HepG2 (cell line): ENCODE data around the gene METTL4. TPM values are rescaled to one million over a fixed set of nuclear protein-coding genes. Genes with fewer than 3 reads are reported as not detected.

ENCODE experiments used
- CBX1 ChIP-seq: IDR thresholded peaks from one replicate; pipeline ENCODE4 v1.6.1; 2016; ENCODE audit warnings: antibody characterized with exemption, low read depth
- CBX5 ChIP-seq: sonication (generic); formaldehyde crosslinking; IDR thresholded peaks from 2 replicates; pipeline ENCODE4 v1.4.0; 2020; ENCODE audit warnings: missing genetic modification reagents, borderline replicate concordance
- GABPA ChIP-seq, 2 experiments: IDR thresholded peaks; 2 replicates each; pipeline ENCODE4 v1.6.1; 2011 to 2016; ENCODE audit warnings: low read depth in 2 of 2, low read length in 1 of 2, missing biosample characterization in 1 of 2, missing genetic modification characterization in 1 of 2
- HDAC1 ChIP-seq: sonication (generic); formaldehyde crosslinking; IDR thresholded peaks from 2 replicates; pipeline ENCODE4 v1.5.1; 2020; ENCODE audit warnings: mild to moderate bottlenecking, missing genetic modification reagents
- HMG20B ChIP-seq: conservative IDR thresholded peaks from 2 replicates; pipeline ENCODE4 v1.6.1; 2016; ENCODE audit warnings: missing genetic modification reagents, missing compliant biosample characterization
- NAIF1 ChIP-seq: sonication (generic); formaldehyde crosslinking; IDR thresholded peaks from 2 replicates; pipeline ENCODE4 v1.5.0; 2020; ENCODE audit warnings: mild to moderate bottlenecking, missing genetic modification reagents, borderline replicate concordance
- NFKB2 ChIP-seq: sonication (generic); formaldehyde crosslinking; IDR thresholded peaks from 2 replicates; pipeline ENCODE4 v1.4.0; 2020; ENCODE audit warnings: missing genetic modification reagents, borderline replicate concordance
- NRL ChIP-seq: sonication (generic); formaldehyde crosslinking; IDR thresholded peaks from 2 replicates; pipeline ENCODE4 v1.5.0; 2020; ENCODE audit warnings: missing genetic modification reagents, mild to moderate bottlenecking, moderate library complexity, borderline replicate concordance
- POLR2AphosphoS5 ChIP-seq: IDR thresholded peaks from 2 replicates; pipeline ENCODE4 v1.6.1; 2012; ENCODE audit warnings: low read depth, low read length
- RBFOX2 ChIP-seq: fragments of 200-400 bp; formaldehyde crosslinking; IDR thresholded peaks from 2 replicates; pipeline ENCODE4 v1.6.1; 2017; ENCODE audit warnings: low read depth, mild to moderate bottlenecking, low read length
- RELA ChIP-seq: sonication (generic); formaldehyde crosslinking; IDR thresholded peaks from 2 replicates; pipeline ENCODE4 v1.4.0; 2020; ENCODE audit warnings: missing genetic modification reagents
- SMAD1 ChIP-seq: sonication (generic); formaldehyde crosslinking; IDR thresholded peaks from 2 replicates; pipeline ENCODE4 v1.4.0; 2020; ENCODE audit warnings: missing genetic modification reagents, low read depth, mild to moderate bottlenecking, borderline replicate concordance
- SP5 ChIP-seq: IDR thresholded peaks from 2 replicates; pipeline ENCODE4 v1.6.1; 2016; ENCODE audit warnings: low read depth, borderline replicate concordance
- THAP7 ChIP-seq: sonication (generic); formaldehyde crosslinking; IDR thresholded peaks from 2 replicates; pipeline ENCODE4 v1.8.1; 2023; ENCODE audit warnings: mild to moderate bottlenecking, missing genetic modification reagents
- TP53 ChIP-seq: sonication (generic); formaldehyde crosslinking; conservative IDR thresholded peaks from 2 replicates; pipeline ENCODE4 v1.4.0; 2020; ENCODE audit warnings: missing genetic modification reagents
- WIZ ChIP-seq: sonication (generic); formaldehyde crosslinking; IDR thresholded peaks from 2 replicates; pipeline ENCODE4 v1.5.1; 2020; ENCODE audit warnings: mild to moderate bottlenecking, missing genetic modification reagents
- ZBTB4 ChIP-seq: sonication (generic); formaldehyde crosslinking; IDR thresholded peaks from 2 replicates; pipeline ENCODE4 v1.4.0; 2020; ENCODE audit warnings: missing genetic modification reagents, mild to moderate bottlenecking, borderline replicate concordance
- ZFP36L2 ChIP-seq: sonication (generic); formaldehyde crosslinking; IDR thresholded peaks from 2 replicates; pipeline ENCODE4 v1.4.0; 2020; ENCODE audit warnings: missing genetic modification reagents
- ZNF10 ChIP-seq: sonication (generic); formaldehyde crosslinking; IDR thresholded peaks from 2 replicates; pipeline ENCODE4 v1.4.0; 2020; ENCODE audit warnings: mild to moderate bottlenecking, low read depth, missing genetic modification reagents, borderline replicate concordance
- ZNF451 ChIP-seq: sonication (generic); formaldehyde crosslinking; IDR thresholded peaks from 2 replicates; pipeline ENCODE4 v1.5.0; 2020; ENCODE audit warnings: mild to moderate bottlenecking, missing genetic modification reagents
- ZNF503 ChIP-seq: sonication (generic); formaldehyde crosslinking; IDR thresholded peaks from 2 replicates; pipeline ENCODE4 v1.4.0; 2020; ENCODE audit warnings: missing genetic modification reagents
- ZNF570 ChIP-seq: sonication (generic); formaldehyde crosslinking; IDR thresholded peaks from 2 replicates; pipeline ENCODE4 v1.4.0; 2020; ENCODE audit warnings: mild to moderate bottlenecking, missing genetic modification reagents, borderline replicate concordance
- ZNF572 ChIP-seq: sonication (generic); formaldehyde crosslinking; IDR thresholded peaks from 2 replicates; pipeline ENCODE4 v1.5.1; 2020; ENCODE audit warnings: mild to moderate bottlenecking, missing genetic modification reagents
- ZNF672 ChIP-seq: sonication (generic); formaldehyde crosslinking; IDR thresholded peaks from 2 replicates; pipeline ENCODE4 v1.8.1; 2022; ENCODE audit warnings: missing genetic modification reagents
- polyA plus RNA-seq, 8 experiments: library from polyadenylated mRNA; depleted of rRNA in 3 of 8; stranded (reverse) in 7 of 8; unstranded in 1 of 8; fragments of >200 nt; fragmentation: Illumina TruSeq in 4 of 8; extraction: Trizol in 4 of 8; gene quantifications; 2 replicates each; pipeline versions ENCODE4 v1.2.1 to v1.2.3, GENCODE V29; 2011 to 2016; ENCODE audit warnings: low read depth in 4 of 8, missing spikeins in 1 of 8, mixed read lengths in 1 of 8; ENCODE audit not compliant: insufficient read depth in 1 of 8
- total RNA-seq, 5 experiments: library from RNA; depleted of rRNA; stranded (reverse); fragments of >200 nt; fragmentation: Illumina TruSeq; extraction: Trizol; gene quantifications; 2 replicates each; pipeline ENCODE4 v1.2.3, GENCODE V29; 2016; ENCODE audit warnings: low read depth in 1 of 5

METTL4 gene
- total and polyA plus RNA-seq, 2 of the 13 experiments (the other 11 are each of a cell fraction or from before 2014, with no cell fraction given), result 6.8 to 8.1 TPM

- TF ChIP-seq RELA (CRISPR knock-in tag) (no peak), ZNF503 (CRISPR knock-in tag) (no peak; the same call in 1 of the 2 replicates), HDAC1 (peak; percentile 97), CBX5 (CRISPR knock-in tag) (0 out of 2 replicates have a peak, but pooled peaks have one; percentile 33), TP53 (CRISPR knock-in tag) (peak; percentile 36; the same call in 1 of the 2 replicates), RBFOX2 (peak; percentile 80), SP5 (CRISPR knock-in tag) (no peak), ZBTB4 (CRISPR knock-in tag) (peak; percentile 92; the same call in 1 of the 2 replicates), THAP7 (CRISPR knock-in tag) (peak; percentile 83; the same call in 1 of the 2 replicates), ZNF10 (CRISPR knock-in tag) (no peak), ZNF672 (CRISPR knock-in tag) (peak; percentile 94; the same call in 1 of the 2 replicates), ZNF570 (CRISPR knock-in tag) (no peak), WIZ (CRISPR knock-in tag) (0 out of 2 replicates have a peak, but pooled peaks have one; percentile 48), ZNF451 (no peak), POLR2AphosphoS5 (peak; percentile 65), CBX1 (no peak), SMAD1 (CRISPR knock-in tag) (no peak), NRL (CRISPR knock-in tag) (peak; percentile 33; the same call in 1 of the 2 replicates), ZNF572 (CRISPR knock-in tag) (no peak), NAIF1 (no peak), GABPA (IDR thresholded peaks at IDR 0.05; ENCODE audit: low read depth, low read length) (no peak), GABPA (CRISPR knock-in tag; IDR thresholded peaks at IDR 0.05; ENCODE audit: low read depth) (peak; percentile 80), HMG20B (CRISPR knock-in tag) (0 out of 2 replicates have a peak, but pooled peaks have one; percentile 18), NFKB2 (CRISPR knock-in tag) (peak; percentile 58), ZFP36L2 (CRISPR knock-in tag) (no peak)
Measured at GRCh38 chr18:2571200-2572170, at the start of gene METTL4, which contains the start of gene NDC80 (continued).
